Breast epithelium (tissue), 4 donors: Measurements from ENCODE around the gene KCNQ2. TPM values are rescaled to one million over a fixed set of nuclear protein-coding genes. Genes with fewer than 3 reads are reported as not detected.

Experiments
- DNase-seq, 2 donors: peaks; one replicate each; pipeline ENCODE4 v3.0.0-alpha.2; 2019; ENCODE audit warnings: low spot score in 2 of 2
- H3K27ac ChIP-seq, 2 donors: fragments of 200-600 bp; sonication (generic) in 1 of 2; one replicate each; pipeline ENCODE4 v1.5.1; 2016 to 2019; ENCODE audit warnings: mild to moderate bottlenecking in 1 of 2
- H3K27me3 ChIP-seq, 2 donors: fragments of 200-600 bp; sonication (generic) in 1 of 2; one replicate each; pipeline versions ENCODE4 v1.5.1 to v1.6.0; 2017 to 2019; ENCODE audit warnings: control low read depth in 1 of 2, mild to moderate bottlenecking in 1 of 2
- H3K36me3 ChIP-seq: fragments of 200-600 bp; one replicate; pipeline ENCODE4 v1.5.1; 2019
- H3K4me1 ChIP-seq, 2 donors: fragments of 200-600 bp; sonication (generic); one replicate each; pipeline ENCODE4 v1.5.1; 2016 to 2019; ENCODE audit warnings: control low read depth in 1 of 2
- H3K4me3 ChIP-seq, 3 donors: fragments of 200-600 bp; sonication (generic); 1 replicate in 2 of 3; 2 replicates in 1 of 3; pipeline ENCODE4 v1.5.1; 2016 to 2019; ENCODE audit warnings: mild to moderate bottlenecking in 3 of 3, moderate library complexity in 2 of 3
- H3K9me3 ChIP-seq, 2 donors: fragments of 200-600 bp; sonication (generic) in 1 of 2; one replicate each; pipeline ENCODE4 v1.5.1; 2016 to 2019; ENCODE audit warnings: control low read depth in 1 of 2
- CTCF ChIP-seq, 3 donors: fragments of 450-650 bp; IDR thresholded peaks; one replicate each; pipeline ENCODE4 v1.5.1; 2016 to 2017; ENCODE audit warnings: antibody characterized with exemption in 3 of 3, mild to moderate bottlenecking in 3 of 3, moderate library complexity in 3 of 3
- POLR2A ChIP-seq: fragments of 450-650 bp; IDR thresholded peaks from one replicate; pipeline ENCODE4 v1.6.1; 2016; ENCODE audit warnings: antibody characterized with exemption, mild to moderate bottlenecking, moderate library complexity
- POLR2AphosphoS5 ChIP-seq, 3 donors: sonication (generic); formaldehyde crosslinking; IDR thresholded peaks; one replicate each; pipeline ENCODE4 v1.6.1; 2017; ENCODE audit warnings: antibody characterized with exemption in 3 of 3
- intact Hi-C: fragments of 100-400 bp; cut with DNase I; formaldehyde crosslinking; loops from one replicate; pipeline ENCODE4 v1.15.1; 2023; ENCODE audit warnings: low total_unique reads
- total RNA-seq, 3 donors: library from RNA; depleted of rRNA; stranded (reverse); fragments of >200 nt; gene quantifications; one replicate each; pipeline ENCODE4 v1.1.0, GENCODE V29; 2016

KCNQ2 gene
- total RNA-seq, 3 donors from 2014 or later = not detected

DNA sequence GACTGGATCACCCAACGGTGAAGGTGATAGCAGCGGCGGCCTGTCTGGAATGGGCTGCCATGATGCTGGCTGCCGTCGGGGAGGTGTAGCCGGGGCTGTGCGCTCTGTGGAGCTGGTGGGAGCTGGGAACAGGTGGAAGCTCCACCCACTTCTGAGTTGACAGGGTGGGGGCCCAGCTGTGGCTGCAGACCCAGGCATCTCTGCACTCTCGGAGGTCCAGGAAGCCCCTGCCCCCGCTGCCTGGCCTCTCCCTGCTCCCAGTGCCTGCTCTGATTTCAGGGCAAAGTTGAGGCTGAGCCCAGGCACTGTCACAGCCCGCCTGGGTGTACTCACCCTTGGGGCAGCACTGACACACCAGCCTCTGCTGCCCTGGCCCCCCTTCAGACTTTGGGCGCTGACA, 93.2 kb downstream of the KCNQ2 start:
- H3K9me3 ChIP-seq = no peaks in the 10 kb centered on the region
- no peak overlapping the region for H3K27ac ChIP-seq
- no peak for DNase-seq
- intact Hi-C loops = no loop called here
- no peaks in the 10 kb centered on the region for H3K36me3 ChIP-seq
- peaks cover 3 to 97% of the 10 kb centered on the region in 2 donors for H3K27me3 ChIP-seq
- TF ChIP-seq CTCF (IDR thresholded peaks at IDR 0.05) = no peak
- no peak for TF ChIP-seq POLR2A
- TF ChIP-seq POLR2AphosphoS5 (IDR thresholded peaks at IDR 0.05) = no peak
- H3K4me1 ChIP-seq = no peaks in the 10 kb centered on the region
- no peak overlapping the region for H3K4me3 ChIP-seq

DNA sequence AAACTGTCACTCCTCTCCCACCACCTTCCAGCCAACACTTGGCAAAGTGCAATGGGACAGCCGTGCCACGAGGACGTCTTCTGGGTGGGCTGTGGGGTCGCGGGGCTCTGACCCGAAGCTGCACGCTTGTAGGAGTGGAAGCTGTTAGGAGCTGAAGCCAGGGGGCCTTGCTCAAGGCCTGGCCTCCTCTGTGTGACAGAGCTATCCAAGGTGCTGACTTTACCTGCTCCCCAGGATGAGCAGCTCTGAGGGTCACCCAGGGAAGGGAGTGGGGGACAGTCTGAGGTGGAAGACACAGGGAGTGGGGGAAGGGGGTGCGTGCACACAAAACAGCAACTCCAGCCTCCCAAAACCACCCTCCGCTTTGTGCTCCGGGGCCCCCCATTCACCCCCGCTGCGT, 93.8 kb downstream of the KCNQ2 start:
- Histone ChIP-seq H3K27me3 (peaks cover 3 to 98% of the 10 kb centered on the region in 2 donors), H3K9me3 (no peaks in the 10 kb centered on the region), H3K4me1 (no peaks in the 10 kb centered on the region), H3K4me3 (no peak overlapping the region), H3K36me3 (no peaks in the 10 kb centered on the region), H3K27ac (no peak overlapping the region)
- intact Hi-C loops = no loop called here
- no peak for DNase-seq
- no peak for TF ChIP-seq CTCF (IDR thresholded peaks at IDR 0.05)
- no peak for TF ChIP-seq POLR2A
- no peak for TF ChIP-seq POLR2AphosphoS5 (IDR thresholded peaks at IDR 0.05)

- no peak for TF ChIP-seq POLR2A
- no peak for TF ChIP-seq POLR2AphosphoS5 (IDR thresholded peaks at IDR 0.05)
- no peak for TF ChIP-seq CTCF (IDR thresholded peaks at IDR 0.05)
- H3K4me3 ChIP-seq = no peak overlapping the region
- no peaks in the 10 kb centered on the region for H3K4me1 ChIP-seq
Measured at GRCh38 chr20:63377951-63378381, 94.5 kb downstream of the KCNQ2 start.

DNA sequence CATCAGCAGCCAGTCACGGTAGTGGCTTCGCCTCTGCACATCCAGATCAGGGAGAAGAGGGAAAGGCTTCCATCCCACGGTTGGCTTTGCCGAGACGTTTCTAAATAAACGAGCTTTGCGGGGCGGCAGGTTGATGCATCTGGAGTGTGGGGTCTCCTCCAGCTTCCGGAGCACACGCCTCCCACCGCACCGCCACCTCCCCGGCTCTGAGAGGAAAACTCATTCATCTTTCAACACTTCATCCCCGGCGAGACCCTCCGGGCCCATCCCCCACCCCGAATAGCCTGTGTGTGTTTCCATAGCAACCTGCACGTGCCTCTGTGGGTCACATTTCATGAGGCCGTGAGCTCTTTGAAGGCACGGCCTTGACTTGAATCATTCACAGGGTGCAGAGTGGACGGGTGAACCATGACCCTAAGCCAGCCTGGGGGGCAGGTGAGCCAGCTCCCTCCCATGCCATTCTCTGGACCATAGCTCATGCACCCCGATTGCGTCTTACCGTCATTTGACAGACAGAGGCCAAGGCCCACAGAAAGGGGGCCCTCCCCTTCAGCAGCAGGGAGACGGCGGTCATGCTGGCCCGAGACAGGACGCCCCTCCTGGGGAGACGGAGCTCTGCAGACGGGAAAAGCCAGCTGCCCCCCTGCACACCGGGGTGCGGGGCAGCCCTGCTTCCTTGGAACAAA, 95.1 kb downstream of the KCNQ2 start:
- no peak for TF ChIP-seq CTCF (IDR thresholded peaks at IDR 0.05)
- no peak for TF ChIP-seq POLR2AphosphoS5 (IDR thresholded peaks at IDR 0.05)
- no peak for TF ChIP-seq POLR2A
- intact Hi-C loops = no loop called here
- Histone ChIP-seq H3K4me3 (no peak overlapping the region), H3K9me3 (no peaks in the 10 kb centered on the region), H3K36me3 (no peaks in the 10 kb centered on the region), H3K4me1 (no peaks in the 10 kb centered on the region), H3K27ac (no peak overlapping the region), H3K27me3 (peaks cover 3 to 98% of the 10 kb centered on the region in 2 donors)
- no peak for DNase-seq

More at GRCh38 chr20:63377951-63378381, 94.5 kb downstream of the KCNQ2 start:
- H3K9me3 ChIP-seq = no peaks in the 10 kb centered on the region
- no peak overlapping the region for H3K27ac ChIP-seq
- no peak for DNase-seq
- H3K27me3 ChIP-seq = peaks cover 3 to 98% of the 10 kb centered on the region in 2 donors
- H3K36me3 ChIP-seq = no peaks in the 10 kb centered on the region
- intact Hi-C loops = no loop called here

DNA sequence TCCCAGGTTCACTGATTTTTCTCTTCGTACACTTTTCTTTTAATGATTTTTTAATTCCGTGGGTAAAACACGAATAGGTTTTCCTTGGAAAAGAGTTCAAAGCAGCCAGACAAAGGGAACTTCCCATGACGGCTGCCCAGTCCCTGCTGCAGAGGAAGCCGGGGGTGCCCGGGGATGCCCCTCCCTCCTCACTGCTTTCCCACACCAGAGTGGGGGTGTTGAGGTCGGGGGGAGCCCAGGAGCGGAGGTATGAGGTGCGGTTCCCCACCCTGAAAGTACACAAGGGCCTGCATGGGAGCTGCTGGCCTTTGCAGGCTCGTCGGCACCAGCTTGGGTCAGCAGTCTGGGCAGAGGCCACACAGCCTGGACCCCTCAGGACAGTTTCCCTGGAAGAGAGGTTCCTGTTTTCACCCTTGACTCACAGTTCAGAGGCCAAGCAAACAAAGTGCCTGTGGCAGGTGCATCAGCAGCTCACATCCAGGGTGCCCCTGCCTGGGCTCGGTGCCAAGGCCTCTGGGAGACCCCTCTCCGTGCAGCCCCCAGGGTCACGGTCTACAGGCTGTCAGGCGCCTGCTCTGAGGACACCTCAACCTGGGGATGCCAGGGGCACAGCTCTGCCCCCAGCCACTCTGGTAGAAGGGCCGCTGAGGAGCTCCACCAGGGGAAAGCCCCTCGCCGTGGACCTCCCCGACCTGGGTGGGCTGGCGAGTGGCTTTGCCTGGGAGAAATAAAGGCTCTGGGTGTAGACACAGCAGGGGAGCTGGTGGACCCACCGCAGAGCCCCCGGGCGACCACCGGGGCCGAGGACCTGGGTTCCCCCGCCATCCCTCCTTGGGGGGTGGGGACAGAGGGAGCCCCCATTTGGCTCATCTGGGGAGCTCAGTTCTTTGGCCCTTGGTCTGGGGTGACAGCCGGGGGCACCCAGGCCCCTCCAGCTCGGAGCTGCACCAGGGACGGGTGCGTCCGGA, 95.9 kb downstream of the KCNQ2 start:
- TF ChIP-seq POLR2AphosphoS5 (IDR thresholded peaks at IDR 0.05) (no peak), CTCF (IDR thresholded peaks at IDR 0.05) (no peak), POLR2A (no peak)
- H3K27me3 ChIP-seq = peaks cover 0 to 95% of the 10 kb centered on the region in 2 donors

More for the DNA sequence above, 95.9 kb downstream of the KCNQ2 start:
- Histone ChIP-seq H3K9me3 (no peaks in the 10 kb centered on the region), H3K4me3 (no peak overlapping the region), H3K27ac (no peak overlapping the region), H3K36me3 (no peaks in the 10 kb centered on the region), H3K4me1 (no peaks in the 10 kb centered on the region)
- DNase-seq = no peak
- intact Hi-C loops = no loop called here
